SU-DHL-6 (cell line): ENCODE data around the gene BEND6.

Source experiments
- EZH2phosphoT487 ChIP-seq: fragments of 200-600 bp; sonication (generic), shearing (Covaris generic); conservative IDR thresholded peaks from 2 replicates; pipeline ENCODE4 v1.6.1; 2018; ENCODE audit warnings: mild to moderate bottlenecking, antibody characterized with exemption, low read length, moderate library complexity, mixed read lengths
- TF ChIP-seq, protein P1 (sequence below): fragments of 200-600 bp; sonication (generic); IDR thresholded peaks from one replicate; pipeline ENCODE4 v1.5.1; 2017; ENCODE audit warnings: antibody characterized with exemption, mild to moderate bottlenecking, low read length, moderate library complexity; ENCODE audit not compliant: insufficient read depth, poor library complexity, severe bottlenecking

DNA sequence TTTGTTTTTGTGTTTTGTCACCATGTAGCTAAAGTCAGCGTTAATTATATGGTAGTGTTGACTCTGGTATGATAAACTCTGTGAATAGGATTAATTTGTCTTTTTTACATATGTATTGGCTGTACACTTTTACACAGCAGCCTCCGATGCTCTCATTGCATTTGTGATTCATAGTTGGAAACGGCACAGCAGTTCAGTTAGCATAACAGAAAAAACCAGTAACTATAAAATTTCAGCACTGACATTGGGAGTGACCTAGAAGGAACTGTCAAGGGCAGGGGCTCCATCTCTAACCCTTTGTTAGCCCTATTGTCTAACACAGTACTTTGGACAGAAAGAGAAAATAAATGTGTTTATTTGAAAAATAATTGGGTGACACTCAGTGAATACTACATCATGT lies 5.6 kb upstream of the BEND6 start:
- TF ChIP-seq, protein P1, sequence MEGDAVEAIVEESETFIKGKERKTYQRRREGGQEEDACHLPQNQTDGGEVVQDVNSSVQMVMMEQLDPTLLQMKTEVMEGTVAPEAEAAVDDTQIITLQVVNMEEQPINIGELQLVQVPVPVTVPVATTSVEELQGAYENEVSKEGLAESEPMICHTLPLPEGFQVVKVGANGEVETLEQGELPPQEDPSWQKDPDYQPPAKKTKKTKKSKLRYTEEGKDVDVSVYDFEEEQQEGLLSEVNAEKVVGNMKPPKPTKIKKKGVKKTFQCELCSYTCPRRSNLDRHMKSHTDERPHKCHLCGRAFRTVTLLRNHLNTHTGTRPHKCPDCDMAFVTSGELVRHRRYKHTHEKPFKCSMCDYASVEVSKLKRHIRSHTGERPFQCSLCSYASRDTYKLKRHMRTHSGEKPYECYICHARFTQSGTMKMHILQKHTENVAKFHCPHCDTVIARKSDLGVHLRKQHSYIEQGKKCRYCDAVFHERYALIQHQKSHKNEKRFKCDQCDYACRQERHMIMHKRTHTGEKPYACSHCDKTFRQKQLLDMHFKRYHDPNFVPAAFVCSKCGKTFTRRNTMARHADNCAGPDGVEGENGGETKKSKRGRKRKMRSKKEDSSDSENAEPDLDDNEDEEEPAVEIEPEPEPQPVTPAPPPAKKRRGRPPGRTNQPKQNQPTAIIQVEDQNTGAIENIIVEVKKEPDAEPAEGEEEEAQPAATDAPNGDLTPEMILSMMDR = no peak
- TF ChIP-seq EZH2phosphoT487 = no peak
